Measurements from ENCODE around the gene DNAI4.
"Not testable (repeated sequence)": the region's sequence is repeated elsewhere in the genome, so short reads cannot be mapped to it uniquely, and the experiment has no call there.

DNAI4 gene

GRCh38 chr1:66924756-66925557, at the start of gene DNAI4, which contains the start of gene MIER1:
Gene DNAI4, minus strand, starts transcription at chr1:66924856. Its CDS starts 25 bp downstream, at chr1:66924831.
Gene MIER1, plus strand, starts transcription at chr1:66924990. Its CDS starts 39 bp downstream, at chr1:66925029.
- peak; percentile 96 to 97 for DNase-seq

DNA sequence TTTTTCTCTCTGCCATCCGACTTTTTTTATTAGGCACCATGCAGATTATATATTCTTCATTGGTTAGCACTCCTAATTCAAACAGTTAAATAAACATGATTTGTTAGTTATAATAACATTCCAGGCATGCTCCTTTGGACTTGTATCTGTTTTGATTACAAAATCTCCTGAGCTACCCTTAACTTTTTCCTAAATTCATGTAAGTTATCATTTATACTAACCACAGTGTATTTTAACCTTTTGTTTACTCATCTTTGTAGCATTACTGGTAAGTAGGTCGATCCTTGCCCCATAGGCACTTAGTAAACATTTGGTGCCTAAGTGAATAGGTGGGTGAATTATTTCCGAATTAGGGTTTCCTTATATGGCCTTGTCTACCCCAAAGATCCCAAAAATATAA, 43.9 kb upstream of the DNAI4 start:
- DNase-seq: no peak

DNA sequence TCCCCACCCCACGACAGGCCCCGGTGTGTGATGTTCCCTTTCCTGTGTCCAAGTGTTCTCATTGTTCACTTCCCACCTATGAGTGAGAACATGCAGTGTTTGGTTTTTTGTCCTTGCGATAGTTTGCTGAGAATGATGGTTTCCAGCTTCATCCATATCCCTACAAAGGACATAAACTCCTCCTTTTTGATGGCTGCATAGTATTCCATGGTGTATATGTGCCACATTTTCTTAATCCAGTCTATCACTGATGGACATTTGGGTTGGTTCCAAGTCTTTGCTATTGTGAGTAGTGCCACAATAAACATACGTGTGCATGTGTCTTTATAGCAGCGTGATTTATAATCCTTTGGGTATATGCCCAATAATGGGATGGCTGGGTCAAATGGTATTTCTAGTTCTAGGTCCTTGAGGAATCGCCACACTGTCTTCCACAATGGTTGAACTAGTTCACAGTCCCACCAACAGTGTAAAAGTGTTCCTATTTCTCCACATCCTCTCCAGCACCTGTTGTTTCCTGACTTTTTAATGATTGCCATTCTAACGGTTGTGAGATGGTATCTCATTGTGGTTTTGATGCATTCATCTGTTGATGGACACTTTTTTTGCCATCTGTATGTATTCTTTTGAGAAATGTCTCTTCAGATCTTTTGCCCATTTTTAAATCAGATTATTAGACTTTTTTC, 41.7 kb upstream of the DNAI4 start:
- not testable (repeated sequence) for DNase-seq

DNA sequence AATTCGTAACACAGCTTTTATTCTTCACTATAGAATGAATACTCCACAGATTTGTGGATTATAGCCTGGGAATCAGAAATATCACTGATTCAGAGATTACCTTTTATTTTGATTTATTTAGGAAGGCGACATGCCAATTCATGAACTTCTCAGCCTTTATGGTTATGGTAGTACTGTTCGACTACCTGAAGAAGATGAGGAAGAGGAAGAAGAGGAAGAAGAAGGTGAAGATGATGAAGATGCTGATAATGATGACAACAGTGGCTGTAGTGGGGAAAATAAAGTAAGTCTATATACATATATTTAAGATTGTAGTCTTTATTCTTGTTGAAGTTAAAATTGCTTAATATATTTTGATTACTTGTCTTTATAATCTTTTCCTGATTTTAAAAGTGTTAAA, 33.3 kb upstream of the DNAI4 start:
- DNase-seq: no peak

- DNase-seq: no peak
Observed at GRCh38 chr1:66954208-66954607, 29.6 kb upstream of the DNAI4 start.

DNA sequence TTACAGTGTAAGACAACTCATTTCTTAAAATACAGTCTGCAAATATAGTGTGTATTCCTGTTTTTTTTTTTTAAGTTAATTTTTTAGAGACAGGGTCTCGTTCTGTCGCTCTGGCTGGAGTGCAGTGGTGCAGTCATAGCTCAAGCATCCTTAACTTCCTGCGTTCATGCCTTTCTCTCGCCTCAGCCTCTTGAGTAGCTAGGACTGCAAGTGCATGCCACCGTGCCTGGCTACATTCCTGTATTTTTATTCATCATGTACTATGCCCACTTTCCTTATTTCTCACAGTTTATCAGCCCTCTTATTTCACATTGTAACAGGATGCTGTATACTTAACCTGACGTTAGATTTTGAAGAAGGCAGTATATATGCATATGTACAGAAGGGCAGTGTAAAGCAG, 26.9 kb upstream of the DNAI4 start:
- no peak for DNase-seq

GRCh38 chr1:66947267-66947666, 22.6 kb upstream of the DNAI4 start:
- peak; percentile 12 to 13 for DNase-seq

GRCh38 chr1:66945316-66945715, 20.7 kb upstream of the DNAI4 start:
- no peak for DNase-seq

DNA sequence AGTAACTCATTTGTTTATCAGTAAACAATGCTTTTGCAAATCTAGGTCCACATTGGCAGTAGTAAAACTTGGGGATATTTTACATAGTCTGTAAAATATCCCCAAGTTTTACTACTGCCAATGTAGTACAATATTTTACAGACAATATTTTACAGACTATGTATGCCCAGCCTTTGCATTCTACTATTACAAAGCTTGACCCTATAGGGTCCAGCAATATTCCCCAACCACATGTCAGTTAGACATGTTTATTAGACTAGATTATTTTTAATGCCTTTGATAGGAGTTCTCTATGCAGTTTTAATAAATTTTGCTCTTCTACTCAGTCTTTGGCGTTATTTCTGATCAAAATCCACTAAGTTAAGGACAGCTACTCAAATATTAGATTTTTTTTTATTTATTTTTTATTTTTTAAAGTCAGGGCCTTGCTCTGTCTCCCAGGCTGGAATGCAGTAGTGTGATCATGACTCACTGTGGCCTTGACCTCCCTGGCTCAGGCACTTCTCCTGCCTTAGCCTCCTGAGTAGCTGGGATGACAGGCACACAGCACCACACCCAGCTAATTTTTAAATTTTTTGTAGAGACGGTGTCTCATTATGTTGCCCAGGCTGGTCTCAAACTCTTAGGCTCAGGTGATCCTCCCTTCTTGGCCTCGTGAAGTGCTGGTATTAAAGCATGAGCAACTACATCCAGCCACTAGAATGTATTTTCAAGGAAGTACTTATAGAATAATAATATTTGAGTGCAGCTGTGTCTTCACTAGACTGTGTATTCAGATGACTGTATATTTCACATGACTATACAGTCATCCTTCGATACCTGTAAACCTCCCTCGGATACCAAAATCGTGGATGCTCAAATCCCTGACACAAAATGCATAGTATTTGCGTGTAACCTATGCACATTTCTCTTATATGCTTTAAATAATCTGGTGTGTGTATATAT, 19.9 kb upstream of the DNAI4 start:
- DNase-seq: peak in 1 of 2 donors; percentile 37

DNA sequence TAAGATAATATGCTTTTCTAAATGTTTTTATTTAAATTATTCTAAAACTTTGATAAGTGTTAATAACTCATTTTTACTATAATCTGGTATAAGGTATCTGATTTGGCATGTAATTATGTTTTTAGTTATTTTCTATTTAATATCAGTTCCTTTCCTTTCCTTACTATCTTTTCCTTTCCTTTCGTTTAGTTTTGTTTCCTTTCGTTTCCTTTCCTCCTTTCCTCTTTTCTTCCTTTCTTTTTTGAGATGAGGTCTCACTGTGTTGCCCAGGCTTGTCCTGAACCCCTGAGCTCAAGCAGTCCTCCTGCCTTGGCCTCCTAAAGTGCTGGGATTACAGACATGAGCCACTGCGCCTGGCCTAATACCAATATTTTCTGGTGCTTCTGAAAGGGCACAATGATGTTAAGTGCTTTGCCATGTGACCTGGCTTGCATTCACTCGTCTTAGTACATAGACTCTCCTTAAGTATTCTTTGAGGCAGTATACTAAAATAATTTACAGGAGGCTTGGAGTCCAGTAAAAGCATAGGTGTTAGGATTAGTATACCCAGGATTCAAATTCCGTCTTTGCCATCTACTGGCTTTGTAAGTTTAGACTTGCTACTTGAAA, 18.8 kb upstream of the DNAI4 start:
- no peak for DNase-seq

GRCh38 chr1:66940981-66941380, 16.3 kb upstream of the DNAI4 start:
- DNase-seq: no peak

DNA sequence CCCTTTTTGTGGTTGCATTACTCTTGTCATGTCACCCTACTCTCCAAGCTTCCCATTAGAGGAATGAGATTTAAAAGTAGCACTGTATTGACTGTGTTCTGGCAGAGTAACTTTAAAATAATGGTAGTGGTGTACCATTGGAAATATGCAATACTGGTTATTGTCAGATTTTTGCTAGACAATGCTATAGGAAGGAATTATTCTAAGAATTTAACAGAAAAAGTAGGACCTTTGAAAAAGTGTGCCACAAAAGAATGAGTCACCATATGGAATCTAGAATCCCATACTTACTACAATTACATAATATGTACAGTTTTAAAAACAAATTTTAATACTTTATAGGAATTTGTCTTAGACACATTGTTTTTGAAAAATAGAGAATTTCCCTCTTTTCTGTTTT, 14.0 kb upstream of the DNAI4 start:
- DNase-seq: peak; percentile 10 to 20

DNA sequence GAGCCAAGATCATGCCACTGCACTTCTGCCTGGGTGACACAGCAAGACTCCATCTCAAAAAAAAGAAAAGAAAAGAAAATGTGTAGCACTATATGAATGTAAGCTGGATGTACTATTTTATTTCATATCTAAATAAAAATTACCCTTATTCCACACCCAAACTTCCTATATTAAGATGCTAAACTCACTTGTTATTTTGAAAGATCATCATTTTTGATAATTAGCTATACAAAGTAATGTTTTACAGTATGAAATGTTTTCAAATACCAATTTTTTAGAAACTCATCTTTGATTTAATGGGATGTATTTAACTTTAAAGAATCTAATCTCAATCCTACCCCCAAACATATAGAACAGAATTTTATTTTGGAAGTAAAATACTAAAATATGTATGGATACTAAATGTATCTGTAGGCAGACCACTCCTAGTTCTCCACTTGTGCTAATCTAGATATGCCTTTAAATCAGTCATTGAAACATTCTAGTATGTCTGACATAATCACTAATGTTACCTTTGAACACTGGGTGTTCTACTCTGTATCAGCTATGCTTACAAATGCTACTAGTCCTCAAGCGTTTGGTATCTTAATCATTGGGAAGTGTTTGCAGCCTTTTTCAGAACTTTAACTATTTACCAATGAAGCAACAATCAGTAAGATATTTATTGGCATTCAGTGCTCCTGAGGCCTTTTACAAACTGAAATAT, 13.0 kb upstream of the DNAI4 start:
- DNase-seq: no peak

- no peak for DNase-seq
Observed at GRCh38 chr1:66933887-66934700, 9.4 kb upstream of the DNAI4 start.

DNA sequence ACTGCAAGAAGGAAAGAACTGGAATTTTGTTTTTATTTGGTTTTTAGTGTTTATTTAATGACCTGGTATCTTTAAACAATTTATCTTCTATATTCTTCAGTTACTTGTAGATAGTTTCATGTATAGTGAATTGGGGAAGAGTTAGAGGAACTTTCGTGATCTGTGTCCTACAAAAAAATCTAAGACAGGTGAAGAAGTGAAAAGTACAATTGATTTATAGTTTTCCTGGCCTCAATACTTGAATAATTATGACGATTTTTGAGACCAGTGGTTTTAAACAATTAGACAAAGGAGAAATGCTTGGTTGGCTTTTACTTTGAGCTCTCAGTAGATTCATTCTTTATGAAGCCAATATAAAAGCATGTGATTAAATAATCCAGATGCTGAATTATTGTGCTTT, 7.6 kb upstream of the DNAI4 start:
- DNase-seq: no peak

DNA sequence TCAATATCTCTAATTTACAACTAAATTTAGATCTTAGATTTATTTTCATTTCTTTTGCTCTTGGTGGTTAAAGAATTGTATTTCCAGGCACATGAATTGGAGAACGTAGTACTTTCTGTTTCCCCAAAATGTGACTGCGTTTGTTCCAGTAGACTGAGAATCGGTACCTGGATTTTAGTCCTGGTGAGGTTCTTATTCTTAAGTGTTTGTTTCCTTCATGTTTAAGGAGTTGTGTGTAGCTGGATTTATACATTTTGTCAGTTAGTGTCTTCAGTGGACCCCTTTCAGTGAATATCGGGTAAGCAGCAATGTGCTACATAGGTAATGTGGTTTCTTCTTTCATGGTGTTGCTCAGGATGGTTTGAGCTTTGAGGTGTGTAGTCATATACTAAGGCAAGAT, 6.9 kb upstream of the DNAI4 start:
- DNase-seq: no peak

GRCh38 chr1:66930823-66931174, 6.1 kb upstream of the DNAI4 start:
- no peak for DNase-seq

- peak; percentile 92 to 94 for DNase-seq
Observed at GRCh38 chr1:66929999-66930822, 5.6 kb upstream of the DNAI4 start.

- DNase-seq: no peak
Observed at GRCh38 chr1:66929691-66929998, 5.0 kb upstream of the DNAI4 start.

DNA sequence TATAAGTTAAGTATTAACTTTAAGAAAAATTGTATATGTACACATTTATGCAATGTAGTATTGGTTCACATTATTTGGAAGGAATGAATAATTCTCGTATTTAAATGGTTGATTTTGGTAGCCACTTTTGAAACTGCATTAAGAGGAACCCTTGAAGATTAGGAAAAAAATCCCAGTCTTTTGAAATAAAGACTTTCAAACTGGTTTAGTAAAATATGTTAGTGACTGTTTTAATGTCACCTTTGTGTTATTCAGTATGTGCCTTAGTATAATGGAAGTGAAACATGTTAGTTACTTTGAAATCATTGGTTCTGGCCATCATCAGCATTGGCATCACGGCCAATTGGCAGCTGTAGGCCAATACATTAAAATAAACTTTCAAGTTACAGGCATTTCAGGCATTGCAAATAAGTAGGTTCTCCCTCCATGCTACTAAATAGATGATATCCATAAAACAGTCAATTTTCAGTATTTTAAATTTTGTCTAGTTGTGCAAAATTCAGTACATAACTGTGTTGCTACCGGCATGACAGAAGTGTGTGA, 4.6 kb upstream of the DNAI4 start:
- peak; percentile 61 to 65 for DNase-seq

Data from inflammatory macrophage treated with lipopolysaccharide for 1 hour (primary cell).